Measurements from ENCODE around the gene MFAP5. TPM values are rescaled to one million over a fixed set of nuclear protein-coding genes. Genes with fewer than 3 reads are reported as not detected.

The MFAP5 gene
- total RNA-seq, 2 experiments from 2014 or later = not detected

- Mint-ChIP-seq H3K9me3 (ENCODE audit: insufficient read depth) (no peaks in the 10 kb centered on the region), H3K4me1 (ENCODE audit: low read depth) (no peaks in the 10 kb centered on the region), H3K27ac (no peak overlapping the region), H3K36me3 (ENCODE audit: low read depth) (no peaks in the 10 kb centered on the region), H3K27me3 (ENCODE audit: low read depth) (peaks cover 13% of the 10 kb centered on the region), H3K4me3 (no peak overlapping the region)
- DNase-seq = no peak
- ChIA-PET POLR2A (no interaction called here), CTCF (interaction anchor here (1.7 kb wide), 1 partner anchor 223 kb away, joined by 4 read pairs; no protein-coding TSS in a partner anchor)
- no peak for ATAC-seq
Measured at GRCh38 chr12:8667270-8667669, 4.6 kb upstream of the MFAP5 start.

- H3K27ac Mint-ChIP-seq = no peak overlapping the region
- no peak for DNase-seq
- POLR2A ChIA-PET = no interaction called here
- H3K36me3 Mint-ChIP-seq (ENCODE audit: low read depth) = no peaks in the 10 kb centered on the region
- H3K4me3 Mint-ChIP-seq = no peak overlapping the region
- ATAC-seq = no peak
- CTCF ChIA-PET = interaction anchor here (0.7 to 1.4 kb wide), 3 partner anchors 8 to 13 kb away, joined by 3 to 4 read pairs (median 3); no protein-coding TSS in a partner anchor
- no peaks in the 10 kb centered on the region for H3K4me1 Mint-ChIP-seq (ENCODE audit: low read depth)
- H3K27me3 Mint-ChIP-seq (ENCODE audit: low read depth) = peaks cover 13% of the 10 kb centered on the region
- no peaks in the 10 kb centered on the region for H3K9me3 Mint-ChIP-seq (ENCODE audit: insufficient read depth)
Measured at GRCh38 chr12:8665759-8666158, 3.1 kb upstream of the MFAP5 start.

GRCh38 chr12:8664228-8664913 lies 1.7 kb upstream of the MFAP5 start:
- H3K9me3 Mint-ChIP-seq (ENCODE audit: insufficient read depth) = no peaks in the 10 kb centered on the region
- DNase-seq (no peak), ATAC-seq (no peak)
- CTCF ChIA-PET = interaction anchor here (0.9 kb wide), 1 partner anchor 12 kb away, joined by 3 read pairs; no protein-coding TSS in a partner anchor
- H3K4me1 Mint-ChIP-seq (ENCODE audit: low read depth) = no peaks in the 10 kb centered on the region
- no peaks in the 10 kb centered on the region for H3K36me3 Mint-ChIP-seq (ENCODE audit: low read depth)
- no peak overlapping the region for H3K4me3 Mint-ChIP-seq
- H3K27ac Mint-ChIP-seq = no peak overlapping the region
- POLR2A ChIA-PET = no interaction called here
- peaks cover 13% of the 10 kb centered on the region for H3K27me3 Mint-ChIP-seq (ENCODE audit: low read depth)

- Mint-ChIP-seq H3K4me1 (ENCODE audit: low read depth) (no peaks in the 10 kb centered on the region), H3K27me3 (ENCODE audit: low read depth) (peaks cover 11% of the 10 kb centered on the region), H3K9me3 (ENCODE audit: insufficient read depth) (no peaks in the 10 kb centered on the region), H3K36me3 (ENCODE audit: low read depth) (no peaks in the 10 kb centered on the region), H3K4me3 (no peak overlapping the region), H3K27ac (no peak overlapping the region)
- ChIA-PET CTCF (interaction anchor here (2.0 kb wide), 1 partner anchor 9 kb away, joined by 5 read pairs; no protein-coding TSS in a partner anchor), POLR2A (no interaction called here)
- DNase-seq = no peak
- no peak for ATAC-seq
Measured at GRCh38 chr12:8661751-8662150, 875 bp downstream of the MFAP5 start.

- Mint-ChIP-seq H3K36me3 (ENCODE audit: low read depth) (no peaks in the 10 kb centered on the region), H3K27me3 (ENCODE audit: low read depth) (peaks cover 11% of the 10 kb centered on the region), H3K4me3 (no peak overlapping the region), H3K9me3 (ENCODE audit: insufficient read depth) (no peaks in the 10 kb centered on the region), H3K27ac (no peak overlapping the region), H3K4me1 (ENCODE audit: low read depth) (no peaks in the 10 kb centered on the region)
- DNase-seq (no peak), ATAC-seq (no peak)
- ChIA-PET CTCF (interaction anchor here (0.9 to 2.0 kb wide), 3 partner anchors 9 to 230 kb away, joined by 3 to 5 read pairs (median 4); no protein-coding TSS in a partner anchor), POLR2A (no interaction called here)
Measured at GRCh38 chr12:8661016-8661415, 1.6 kb downstream of the MFAP5 start.

GRCh38 chr12:8658346-8658745 lies 4.3 kb downstream of the MFAP5 start:
- Mint-ChIP-seq H3K36me3 (ENCODE audit: low read depth) (no peaks in the 10 kb centered on the region), H3K9me3 (ENCODE audit: insufficient read depth) (no peaks in the 10 kb centered on the region), H3K4me1 (ENCODE audit: low read depth) (no peaks in the 10 kb centered on the region), H3K27me3 (ENCODE audit: low read depth) (peaks cover 12% of the 10 kb centered on the region), H3K4me3 (no peak overlapping the region), H3K27ac (no peak overlapping the region)
- ATAC-seq (no peak), DNase-seq (no peak)
- ChIA-PET POLR2A (interaction anchor here (0.6 kb wide), 1 partner anchor 236 kb away, joined by 4 read pairs; no protein-coding TSS in a partner anchor), CTCF (interaction anchor here (0.9 to 3.2 kb wide), 9 partner anchors 10 to 391 kb away, joined by 3 to 25 read pairs (median 15); no protein-coding TSS in a partner anchor)

- DNase-seq (no peak), ATAC-seq (no peak)
- no peak overlapping the region for H3K27ac Mint-ChIP-seq
- ChIA-PET CTCF (interaction anchor here (0.7 to 1.8 kb wide), 6 partner anchors 23 to 395 kb away, joined by 3 to 11 read pairs (median 3); partner anchors contain the start of gene M6PR), POLR2A (no interaction called here)
- no peaks in the 10 kb centered on the region for H3K36me3 Mint-ChIP-seq (ENCODE audit: low read depth)
- H3K4me3 Mint-ChIP-seq = no peak overlapping the region
- no peaks in the 10 kb centered on the region for H3K9me3 Mint-ChIP-seq (ENCODE audit: insufficient read depth)
- peaks cover 21% of the 10 kb centered on the region for H3K27me3 Mint-ChIP-seq (ENCODE audit: low read depth)
- H3K4me1 Mint-ChIP-seq (ENCODE audit: low read depth) = no peaks in the 10 kb centered on the region
Measured at GRCh38 chr12:8655421-8655820, 7.2 kb downstream of the MFAP5 start.

- Mint-ChIP-seq H3K27ac (peak overlapping the region; percentile 48), H3K36me3 (ENCODE audit: low read depth) (peaks cover 9% of the 10 kb centered on the region), H3K4me3 (no peak overlapping the region), H3K4me1 (ENCODE audit: low read depth) (peaks cover 56% of the 10 kb centered on the region), H3K9me3 (ENCODE audit: insufficient read depth) (no peaks in the 10 kb centered on the region), H3K27me3 (ENCODE audit: low read depth) (peaks cover 24% of the 10 kb centered on the region)
- ATAC-seq = peak; percentile 74
- DNase-seq = peak; percentile 87
- ChIA-PET CTCF (interaction anchor here (0.8 to 3.2 kb wide), 7 partner anchors 9 to 401 kb away, joined by 3 to 25 read pairs (median 8); partner anchors contain the start of gene M6PR), POLR2A (interaction anchor here (0.7 kb wide), 1 partner anchor 27 kb away, joined by 3 read pairs; no protein-coding TSS in a partner anchor)
Measured at GRCh38 chr12:8648576-8649205, 13.9 kb downstream of the MFAP5 start.

GRCh38 chr12:8647968-8648367 lies 14.7 kb downstream of the MFAP5 start:
- no peaks in the 10 kb centered on the region for H3K9me3 Mint-ChIP-seq (ENCODE audit: insufficient read depth)
- no peak overlapping the region for H3K27ac Mint-ChIP-seq
- peaks cover 11% of the 10 kb centered on the region for H3K36me3 Mint-ChIP-seq (ENCODE audit: low read depth)
- POLR2A ChIA-PET = no interaction called here
- peaks cover 61% of the 10 kb centered on the region for H3K4me1 Mint-ChIP-seq (ENCODE audit: low read depth)
- H3K4me3 Mint-ChIP-seq = no peak overlapping the region
- CTCF ChIA-PET = interaction anchor here (1.1 to 3.2 kb wide), 6 partner anchors 10 to 402 kb away, joined by 3 to 25 read pairs (median 10); partner anchors contain the start of gene M6PR
- peaks cover 20% of the 10 kb centered on the region for H3K27me3 Mint-ChIP-seq (ENCODE audit: low read depth)
- DNase-seq (no peak), ATAC-seq (no peak)

- CTCF ChIA-PET = interaction anchor here (1.1 to 3.2 kb wide), 8 partner anchors 13 to 405 kb away, joined by 3 to 18 read pairs (median 4); partner anchors contain the start of genes M6PR and PHC1
- DNase-seq (peak; percentile 81), ATAC-seq (peak; percentile 89)
- H3K36me3 Mint-ChIP-seq (ENCODE audit: low read depth) = peaks cover 7% of the 10 kb centered on the region
- H3K4me3 Mint-ChIP-seq = peak overlapping the region; percentile 60
- H3K27ac Mint-ChIP-seq = peak overlapping the region; percentile 91
- no peaks in the 10 kb centered on the region for H3K9me3 Mint-ChIP-seq (ENCODE audit: insufficient read depth)
- H3K27me3 Mint-ChIP-seq (ENCODE audit: low read depth) = peaks cover 6% of the 10 kb centered on the region
- POLR2A ChIA-PET = interaction anchor here (0.6 to 0.7 kb wide), 2 partner anchors 15 to 101 kb away, joined by 3 read pairs; no protein-coding TSS in a partner anchor
- peaks cover 55% of the 10 kb centered on the region for H3K4me1 Mint-ChIP-seq (ENCODE audit: low read depth)
Measured at GRCh38 chr12:8644345-8645248, 18.0 kb downstream of the MFAP5 start.

GRCh38 chr12:8642775-8643174 lies 19.9 kb downstream of the MFAP5 start:
- Mint-ChIP-seq H3K27ac (no peak overlapping the region), H3K4me1 (ENCODE audit: low read depth) (peaks cover 38% of the 10 kb centered on the region), H3K36me3 (ENCODE audit: low read depth) (peaks cover 7% of the 10 kb centered on the region), H3K4me3 (no peak overlapping the region), H3K27me3 (ENCODE audit: low read depth) (peaks cover 4% of the 10 kb centered on the region), H3K9me3 (ENCODE audit: insufficient read depth) (no peaks in the 10 kb centered on the region)
- DNase-seq (no peak), ATAC-seq (no peak)
- ChIA-PET CTCF (interaction anchor here (1.2 to 1.4 kb wide), 2 partner anchors 99 to 407 kb away, joined by 3 to 5 read pairs; no protein-coding TSS in a partner anchor), POLR2A (no interaction called here)
